SK-N-SH (cell line): ENCODE measurements around the gene GATB. TPM values are rescaled to one million over a fixed set of nuclear protein-coding genes. Genes with fewer than 3 reads are reported as not detected.

Experiments used
- CTCF ChIA-PET: fragments of 300-600, 350-600 bp; formaldehyde crosslinking; extraction: SDS; loops from one replicate; lab custom pipeline; 2021; lab: Yijun Ruan, JAX
- POLR2A ChIA-PET: fragments of 350-600 bp; sonication (Branson Sonifier 250); formaldehyde crosslinking; extraction: SDS; loops from one replicate; lab custom pipeline; 2020; ENCODE audit warnings: antibody characterized with exemption, inconsistent platforms; lab: Yijun Ruan, JAX
- DNase-seq: peaks from one replicate; pipeline ENCODE4 v3.0.0; 2012
- H2AFZ ChIP-seq: fragments of 200-600 bp; sonication (generic); 2 replicates; pipeline ENCODE4 v1.8.1; 2016; ENCODE audit warnings: antibody characterized with exemption, mild to moderate bottlenecking, low read depth
- H3F3A ChIP-seq: fragments of 200-600 bp; sonication (generic); replicated peaks from 2 replicates; pipeline ENCODE3; 2016; ENCODE audit warnings: antibody characterized with exemption, mild to moderate bottlenecking; ENCODE audit not compliant: insufficient read depth
- H3K27ac ChIP-seq, 2 experiments: fragments of 200-500 bp in 1 of 2; fragments of 200-600 bp in 1 of 2; sonication (Bioruptor generic) in 1 of 2; sonication (generic), shearing (Covaris generic) in 1 of 2; 2 replicates each; pipeline versions ENCODE4 v1.5.1 to v1.6.1; 2014 to 2016; ENCODE audit warnings: low read depth in 2 of 2, inconsistent platforms in 1 of 2, low read length in 1 of 2, mild to moderate bottlenecking in 1 of 2, mixed read lengths in 1 of 2
- H3K27me3 ChIP-seq: fragments of 200-600 bp; sonication (generic), shearing (Covaris generic); 2 replicates; pipeline ENCODE4 v1.6.1; 2016; ENCODE audit warnings: mixed run types; ENCODE audit not compliant: insufficient read depth
- H3K36me3 ChIP-seq, 2 experiments: fragments of 200-500 bp in 1 of 2; fragments of 200-600 bp in 1 of 2; sonication (Bioruptor generic) in 1 of 2; sonication (generic) in 1 of 2; replicated peaks in 1 of 2; 2 replicates each; pipeline versions ENCODE3 to v1.5.1; 2014 to 2016; ENCODE audit warnings: low read length in 1 of 2, mild to moderate bottlenecking in 1 of 2; ENCODE audit not compliant: insufficient read depth in 2 of 2, control insufficient read depth in 1 of 2
- H3K4me1 ChIP-seq, 2 experiments: fragments of 200-500 bp in 1 of 2; fragments of 200-600 bp in 1 of 2; sonication (Bioruptor generic) in 1 of 2; sonication (generic), shearing (Covaris generic) in 1 of 2; 2 replicates each; pipeline versions ENCODE4 v1.5.1 to v1.6.1; 2014 to 2016; ENCODE audit warnings: low read depth in 1 of 2, low read length in 1 of 2, mixed run types in 1 of 2; ENCODE audit not compliant: insufficient read depth in 2 of 2, control insufficient read depth in 1 of 2
- H3K4me2 ChIP-seq: fragments of 200-600 bp; sonication (generic), shearing (Covaris generic); 2 replicates; pipeline ENCODE4 v1.6.1; 2017; ENCODE audit warnings: mixed run types
- H3K4me3 ChIP-seq, 2 experiments: fragments of 200-500 bp in 1 of 2; fragments of 200-600 bp in 1 of 2; sonication (Bioruptor generic) in 1 of 2; sonication (generic), shearing (Covaris generic) in 1 of 2; 2 replicates each; pipeline versions ENCODE4 v1.5.1 to v1.8.1; 2014 to 2016; ENCODE audit warnings: low read depth in 2 of 2, inconsistent platforms in 1 of 2, low read length in 1 of 2, mild to moderate bottlenecking in 1 of 2, mixed read lengths in 1 of 2, moderate library complexity in 1 of 2
- H3K79me2 ChIP-seq: fragments of 200-600 bp; sonication (generic); 2 replicates; pipeline ENCODE4 v1.8.1; 2017; ENCODE audit warnings: mild to moderate bottlenecking; ENCODE audit not compliant: insufficient read depth
- H3K9ac ChIP-seq: fragments of 200-600 bp; sonication (generic); 2 replicates; pipeline ENCODE4 v1.6.1; 2017; ENCODE audit warnings: mixed run types
- H3K9me2 ChIP-seq: fragments of 200-600 bp; sonication (generic); 2 replicates; pipeline ENCODE4 v1.6.1; 2017; ENCODE audit warnings: mixed run types
- H3K9me3 ChIP-seq: fragments of 200-600 bp; sonication (generic); 2 replicates; pipeline ENCODE4 v1.6.1; 2017; ENCODE audit warnings: mixed run types, mild to moderate bottlenecking, moderate library complexity
- H4K20me1 ChIP-seq: fragments of 200-600 bp; sonication (generic); 2 replicates; pipeline ENCODE4 v1.6.1; 2017; ENCODE audit warnings: mild to moderate bottlenecking, mixed run types; ENCODE audit not compliant: insufficient read depth
- CTCF ChIP-seq: fragments of 200-600 bp; sonication (generic); IDR thresholded peaks from 2 replicates; pipeline ENCODE4 v1.6.1; 2017; ENCODE audit warnings: antibody characterized with exemption, mild to moderate bottlenecking, moderate library complexity
- FOSL2 ChIP-seq: IDR thresholded peaks from 2 replicates; pipeline ENCODE4 v1.4.0; 2012; ENCODE audit warnings: low read depth, mild to moderate bottlenecking, moderate library complexity, borderline replicate concordance
- GATA2 ChIP-seq: sonication (generic); formaldehyde crosslinking; IDR thresholded peaks from 2 replicates; pipeline ENCODE4 v1.5.0; 2020; ENCODE audit warnings: mild to moderate bottlenecking, missing genetic modification reagents
- JUND ChIP-seq: IDR thresholded peaks from 2 replicates; pipeline ENCODE4 v1.4.0; 2012
- MAX ChIP-seq: IDR thresholded peaks from 2 replicates; pipeline ENCODE4 v1.4.0; 2012; ENCODE audit warnings: low read depth
- NFIC ChIP-seq: IDR thresholded peaks from 2 replicates; pipeline ENCODE4 v1.4.0; 2012; ENCODE audit warnings: borderline replicate concordance
- PBX3 ChIP-seq: IDR thresholded peaks from 2 replicates; pipeline ENCODE4; 2012
- RAD21 ChIP-seq: IDR thresholded peaks from 2 replicates; pipeline ENCODE4 v1.6.1; 2012; ENCODE audit warnings: mild to moderate bottlenecking, low read length
- RXRA ChIP-seq: IDR thresholded peaks from 2 replicates; pipeline ENCODE4 v1.4.0; 2012; ENCODE audit warnings: low read depth, mild to moderate bottlenecking, borderline replicate concordance
- TAF1 ChIP-seq: IDR thresholded peaks from 2 replicates; pipeline ENCODE4 v1.6.1; 2012; ENCODE audit warnings: low read depth, mild to moderate bottlenecking, low read length, moderate library complexity, borderline replicate concordance
- TCF12 ChIP-seq: IDR thresholded peaks from 2 replicates; pipeline ENCODE4 v1.4.0; 2012
- USF1 ChIP-seq: IDR thresholded peaks from 2 replicates; pipeline ENCODE4 v1.4.0; 2012; ENCODE audit warnings: low read depth, borderline replicate concordance
- USF2 ChIP-seq: fragments of 150-350 bp; IDR thresholded peaks from 2 replicates; pipeline ENCODE4 v1.6.1; 2017; ENCODE audit warnings: antibody characterized with exemption, low read length, low read depth, borderline replicate concordance
- YY1 ChIP-seq: IDR thresholded peaks from 2 replicates; pipeline ENCODE4 v1.4.0; 2012; ENCODE audit warnings: low read depth, mild to moderate bottlenecking
- ZBTB33 ChIP-seq: IDR thresholded peaks from 2 replicates; pipeline ENCODE4 v1.4.0; 2012; ENCODE audit warnings: low read depth, borderline replicate concordance
- WGBS: methylation state at CpG from one replicate; pipeline ENCODE4 v1.1.6; 2017; ENCODE audit warnings: low lambda C conversion rate; 5-methylcytosine and 5-hydroxymethylcytosine counted together
- polyA plus RNA-seq, 3 experiments: library from polyadenylated mRNA; depleted of rRNA; stranded (reverse); fragments of >200 nt; gene quantifications; 2 replicates each; pipeline ENCODE4 v1.2.3, GENCODE V29; 2012

Gene GATB
- polyA plus RNA-seq, 1 of the 3 experiments (the other 2 are of a cell fraction): 28.1 TPM

GRCh38 chr4:151676301-151676700, 84.5 kb downstream of the GATB start:
- Histone ChIP-seq H3F3A (peaks cover 3% of the 10 kb centered on the region), H3K27me3 (no peaks in the 10 kb centered on the region), H3K27ac (peak overlapping the region in 1 of 2 experiments; percentile 38; a peak in 2 of 4 replicates), H3K36me3 (peaks cover 0 to 6% of the 10 kb centered on the region in 2 experiments), H4K20me1 (no peaks in the 10 kb centered on the region), H3K4me1 (peaks cover 3 to 56% of the 10 kb centered on the region in 2 experiments; a peak in 2 of 4 replicates), H3K79me2 (no peaks in the 10 kb centered on the region), H3K4me3 (no peak overlapping the region), H3K9me2 (no peaks in the 10 kb centered on the region), H3K4me2 (0 out of 2 replicates have a peak overlapping the region, but pooled peaks have one; percentile 28), H2AFZ (no peak overlapping the region), H3K9ac (no peak overlapping the region), H3K9me3 (no peaks in the 10 kb centered on the region)
- POLR2A ChIA-PET: no interaction called here
- DNase-seq: no peak
- CTCF ChIA-PET: interaction anchor here (0.6 kb wide), 1 partner anchor 474 kb away, joined by 3 read pairs; no protein-coding TSS in a partner anchor
- 44% methylated on average over 10 of the region's 11 CpGs for WGBS
- peak; percentile 69 for TF ChIP-seq PBX3
- no peak for TF ChIP-seq CTCF
- peak; percentile 76; the same call in 1 of the 2 replicates for TF ChIP-seq FOSL2
- TF ChIP-seq USF1: no peak
- peak; percentile 64 for TF ChIP-seq JUND
- TF ChIP-seq TCF12: peak; percentile 80
- no peak for TF ChIP-seq TAF1
- no peak for TF ChIP-seq USF2
- no peak for TF ChIP-seq GATA2 (CRISPR knock-in tag)
- no peak for TF ChIP-seq RAD21
- TF ChIP-seq YY1: no peak
- TF ChIP-seq RXRA: 0 out of 2 replicates have a peak, but pooled peaks have one; percentile 15
- TF ChIP-seq ZBTB33: no peak
- peak; percentile 76 for TF ChIP-seq NFIC
- peak; percentile 47; the same call in 1 of the 2 replicates for TF ChIP-seq MAX
